Caco-2 (cell line): ENCODE data around the gene TMED8. TPM values are rescaled to one million over a fixed set of nuclear protein-coding genes. Genes with fewer than 3 reads are reported as not detected.

ENCODE experiments used
- BruUV-seq: library from RNA; stranded (reverse); fragments of 400-500 nt; replicated peaks from 2 replicates; lab custom pipeline; 2021; lab: Mats Ljungman, UMichigan
- CTCF ChIA-PET: fragments of 300-600 bp; sonication (Branson Sonifier 250); formaldehyde crosslinking; loops from one replicate; lab custom pipeline; 2022; ENCODE audit warnings: antibody characterized with exemption; lab: Charles Lee
- POLR2A ChIA-PET: fragments of 300-600 bp; sonication (Branson Sonifier 250); formaldehyde crosslinking; loops from one replicate; lab custom pipeline; 2022; ENCODE audit warnings: antibody characterized with exemption; lab: Charles Lee
- DNase-seq, 2 experiments: peaks; one replicate each; pipeline versions ENCODE4 v3.0.0 to v3.0.0-alpha.2; 2020 to 2022
- H3K27me3 ChIP-seq: replicated peaks from 2 replicates; pipeline ENCODE4 v1.6.0; 2011; ENCODE audit warnings: low read length; ENCODE audit not compliant: control insufficient read depth, insufficient read depth
- H3K36me3 ChIP-seq: 2 replicates; pipeline ENCODE4 v1.5.1; 2011; ENCODE audit warnings: low read length; ENCODE audit not compliant: control insufficient read depth, insufficient read depth
- H3K4me1 ChIP-seq: fragments of 250-450 bp; sonication (Bioruptor Pico); 2 replicates; pipeline ENCODE4 v1.5.1; 2020; ENCODE audit warnings: mild to moderate bottlenecking
- H3K4me3 ChIP-seq: 2 replicates; pipeline ENCODE4 v1.5.1; 2011; ENCODE audit warnings: low read depth, mild to moderate bottlenecking, control low read depth, low read length
- H3K9me3 ChIP-seq: fragments of 250-450 bp; sonication (Bioruptor Pico); 2 replicates; pipeline ENCODE4 v1.5.1; 2020; ENCODE audit warnings: mild to moderate bottlenecking, moderate library complexity
- H3K27ac Mint-ChIP-seq: one replicate; pipeline ENCODE4 v1.8.0; 2022; ENCODE audit warnings: mixed read lengths; ENCODE audit not compliant: unreplicated experiment
- H3K27me3 Mint-ChIP-seq: one replicate; pipeline ENCODE4 v1.8.0; 2022; ENCODE audit warnings: mixed read lengths; ENCODE audit not compliant: insufficient read depth, unreplicated experiment
- H3K36me3 Mint-ChIP-seq: one replicate; pipeline ENCODE4 v1.8.0; 2022; ENCODE audit warnings: mild to moderate bottlenecking, mixed read lengths; ENCODE audit not compliant: insufficient read depth, unreplicated experiment
- H3K4me1 Mint-ChIP-seq: one replicate; pipeline ENCODE4 v1.8.0; 2022; ENCODE audit warnings: low read depth, mixed read lengths; ENCODE audit not compliant: unreplicated experiment
- H3K4me3 Mint-ChIP-seq: one replicate; pipeline ENCODE4 v1.8.0; 2022; ENCODE audit warnings: mild to moderate bottlenecking, moderate library complexity, mixed read lengths; ENCODE audit not compliant: unreplicated experiment
- H3K9me3 Mint-ChIP-seq: one replicate; pipeline ENCODE4 v1.8.0; 2022; ENCODE audit warnings: mixed read lengths; ENCODE audit not compliant: unreplicated experiment
- CTCF ChIP-seq, 2 experiments: fragments of 200-600 bp in 1 of 2; IDR thresholded peaks; 1 replicate in 1 of 2; 2 replicates in 1 of 2; pipeline versions ENCODE4 v1.5.1 to v1.8.0; 2011 to 2022; ENCODE audit warnings: antibody characterized with exemption in 1 of 2, control low read depth in 1 of 2, inconsistent platforms in 1 of 2, low read depth in 1 of 2, low read length in 1 of 2, mild to moderate bottlenecking in 1 of 2, moderate library complexity in 1 of 2; ENCODE audit not compliant: insufficient read depth in 1 of 2, severe bottlenecking in 1 of 2, unreplicated experiment in 1 of 2
- intact Hi-C: fragments of 100-400 bp; cut with micrococcal nuclease; formaldehyde crosslinking; loops from one replicate; pipeline ENCODE4 v1.10.0; 2022; ENCODE audit not compliant: unreplicated experiment
- total RNA-seq: library from RNA; stranded (reverse); gene quantifications from 2 replicates; pipeline ENCODE4 v1.2.3, GENCODE V29; 2022

Gene TMED8
- total RNA-seq, 1 experiment from 2014 or later: 14.1 TPM

DNA sequence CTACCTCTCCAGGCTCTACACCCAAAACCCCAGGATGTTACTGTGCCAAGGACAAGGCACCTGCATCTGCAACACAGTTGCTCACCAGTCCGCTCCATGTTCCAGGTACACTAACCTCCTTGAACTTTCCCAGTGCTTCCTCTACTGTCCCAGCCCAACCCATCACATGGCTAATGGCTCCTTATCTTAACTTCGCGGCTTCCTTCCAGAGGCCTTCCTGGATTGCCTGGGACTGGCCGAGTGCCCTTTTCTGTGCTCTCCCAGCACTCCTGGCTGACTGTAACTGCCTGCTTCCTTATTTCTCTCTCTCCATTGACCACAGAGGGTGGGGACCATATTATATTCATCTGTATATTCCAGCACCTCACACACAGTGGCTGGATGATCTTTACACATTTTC, 77.1 kb downstream of the TMED8 start:
- H3K4me1 ChIP-seq: peaks cover 21% of the 10 kb centered on the region; the same call in 1 of the 2 replicates
- intact Hi-C loops: no loop called here
- Mint-ChIP-seq H3K36me3 (peaks cover 14% of the 10 kb centered on the region), H3K9me3 (no peaks in the 10 kb centered on the region), H3K4me3 (no peak overlapping the region), H3K27me3 (no peaks in the 10 kb centered on the region), H3K27ac (no peak overlapping the region), H3K4me1 (peaks cover 14% of the 10 kb centered on the region)
- CTCF ChIA-PET: interaction anchor here (1.4 kb wide), 1 partner anchor 16 kb away, joined by 3 read pairs; no protein-coding TSS in a partner anchor
- no peaks in the 10 kb centered on the region for H3K9me3 ChIP-seq
- no peaks in the 10 kb centered on the region for H3K36me3 ChIP-seq
- TF ChIP-seq CTCF (IDR thresholded peaks at IDR 0.05; ENCODE audit: insufficient read depth in 1 of 2, low read depth in 1 of 2, low read length in 1 of 2, severe bottlenecking in 1 of 2, unreplicated experiment in 1 of 2): no peak
- no peak for DNase-seq
- no peaks in the 10 kb centered on the region for H3K27me3 ChIP-seq
- POLR2A ChIA-PET: no interaction called here
- BruUV-seq: no TSS peak
- no peak overlapping the region for H3K4me3 ChIP-seq

- BruUV-seq: no TSS peak
- H3K27me3 Mint-ChIP-seq: no peaks in the 10 kb centered on the region
- no peak overlapping the region for H3K27ac Mint-ChIP-seq
- Histone ChIP-seq H3K4me1 (no peaks in the 10 kb centered on the region), H3K4me3 (no peak overlapping the region), H3K36me3 (no peaks in the 10 kb centered on the region), H3K27me3 (no peaks in the 10 kb centered on the region), H3K9me3 (no peaks in the 10 kb centered on the region)
- H3K4me1 Mint-ChIP-seq: no peaks in the 10 kb centered on the region
- DNase-seq: no peak
- H3K9me3 Mint-ChIP-seq: no peaks in the 10 kb centered on the region
- H3K36me3 Mint-ChIP-seq: peaks cover 6% of the 10 kb centered on the region
- intact Hi-C loops: no loop called here
- CTCF ChIA-PET: interaction anchor here (1.1 kb wide), 1 partner anchor 8 kb away, joined by 3 read pairs; no protein-coding TSS in a partner anchor
- no peak for TF ChIP-seq CTCF (IDR thresholded peaks at IDR 0.05; ENCODE audit: insufficient read depth in 1 of 2, low read depth in 1 of 2, low read length in 1 of 2, severe bottlenecking in 1 of 2, unreplicated experiment in 1 of 2)
- H3K4me3 Mint-ChIP-seq: no peak overlapping the region
- POLR2A ChIA-PET: no interaction called here
Measured at GRCh38 chr14:77296906-77297305, 80.0 kb downstream of the TMED8 start.

GRCh38 chr14:77296155-77296554, 80.7 kb downstream of the TMED8 start:
- no peaks in the 10 kb centered on the region for H3K9me3 ChIP-seq
- intact Hi-C loops: no loop called here
- Mint-ChIP-seq H3K27ac (no peak overlapping the region), H3K4me1 (no peaks in the 10 kb centered on the region), H3K9me3 (no peaks in the 10 kb centered on the region), H3K36me3 (peaks cover 6% of the 10 kb centered on the region), H3K4me3 (no peak overlapping the region), H3K27me3 (no peaks in the 10 kb centered on the region)
- no peak for TF ChIP-seq CTCF (IDR thresholded peaks at IDR 0.05; ENCODE audit: insufficient read depth in 1 of 2, low read depth in 1 of 2, low read length in 1 of 2, severe bottlenecking in 1 of 2, unreplicated experiment in 1 of 2)
- ChIA-PET CTCF (interaction anchor here (1.1 kb wide), 1 partner anchor 9 kb away, joined by 3 read pairs; no protein-coding TSS in a partner anchor), POLR2A (no interaction called here)
- H3K27me3 ChIP-seq: no peaks in the 10 kb centered on the region
- no TSS peak for BruUV-seq
- DNase-seq: no peak
- H3K4me3 ChIP-seq: no peak overlapping the region
- no peaks in the 10 kb centered on the region for H3K4me1 ChIP-seq
- no peaks in the 10 kb centered on the region for H3K36me3 ChIP-seq
